Nephron progenitor cell (in vitro differentiated cells): Measurements from ENCODE around the gene IFNA8.

Experiments
- DNase-seq: peaks from one replicate; pipeline ENCODE4 v3.0.0; 2021
- H3K27ac Mint-ChIP-seq: 2 replicates; pipeline ENCODE4 v1.8.0; 2021; ENCODE audit warnings: mild to moderate bottlenecking, moderate library complexity, mixed read lengths
- H3K27me3 Mint-ChIP-seq: 2 replicates; pipeline ENCODE4 v1.8.0; 2021; ENCODE audit warnings: mild to moderate bottlenecking, low read depth, mixed read lengths; ENCODE audit not compliant: poor library complexity
- H3K36me3 Mint-ChIP-seq: 2 replicates; pipeline ENCODE4 v1.8.0; 2021; ENCODE audit warnings: low read depth, mixed read lengths
- H3K4me1 Mint-ChIP-seq: 2 replicates; pipeline ENCODE4 v1.8.0; 2021; ENCODE audit warnings: mixed read lengths
- H3K4me3 Mint-ChIP-seq: 2 replicates; pipeline ENCODE4 v1.8.0; 2021; ENCODE audit warnings: mild to moderate bottlenecking, moderate library complexity, mixed read lengths
- H3K9me3 Mint-ChIP-seq: 2 replicates; pipeline ENCODE4 v1.8.0; 2021; ENCODE audit warnings: mild to moderate bottlenecking, moderate library complexity, mixed read lengths
- TF ChIP-seq, protein P1 (sequence below): fragments of 200-600 bp; sonication (generic); IDR thresholded peaks from 2 replicates; pipeline ENCODE4 v1.5.0; 2021; ENCODE audit warnings: antibody characterized with exemption

IFNA8 gene

DNA sequence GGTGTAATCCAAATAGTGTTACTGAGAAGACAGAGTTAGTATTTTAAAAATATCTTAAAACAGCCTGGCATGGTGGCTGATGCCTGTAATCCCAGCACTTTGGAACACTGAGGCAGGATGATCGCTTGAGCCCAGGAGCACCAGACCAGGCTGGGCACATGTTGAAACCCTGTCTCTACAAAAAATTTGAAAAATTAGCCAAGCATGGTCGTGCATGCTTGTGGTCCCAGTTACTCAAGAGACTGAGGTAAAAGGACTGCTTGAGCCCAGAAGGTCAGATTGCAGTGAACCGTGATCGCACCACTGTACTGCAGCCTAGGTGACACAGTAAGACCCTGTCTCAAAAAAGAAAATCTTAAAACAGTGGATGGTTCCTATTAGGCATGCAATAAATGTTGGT is 43.8 kb downstream of the IFNA8 start:
- no peak overlapping the region for H3K4me3 Mint-ChIP-seq
- peaks cover 15% of the 10 kb centered on the region for H3K27me3 Mint-ChIP-seq
- H3K4me1 Mint-ChIP-seq = peaks cover 46% of the 10 kb centered on the region
- H3K27ac Mint-ChIP-seq = no peak overlapping the region
- TF ChIP-seq, protein P1, sequence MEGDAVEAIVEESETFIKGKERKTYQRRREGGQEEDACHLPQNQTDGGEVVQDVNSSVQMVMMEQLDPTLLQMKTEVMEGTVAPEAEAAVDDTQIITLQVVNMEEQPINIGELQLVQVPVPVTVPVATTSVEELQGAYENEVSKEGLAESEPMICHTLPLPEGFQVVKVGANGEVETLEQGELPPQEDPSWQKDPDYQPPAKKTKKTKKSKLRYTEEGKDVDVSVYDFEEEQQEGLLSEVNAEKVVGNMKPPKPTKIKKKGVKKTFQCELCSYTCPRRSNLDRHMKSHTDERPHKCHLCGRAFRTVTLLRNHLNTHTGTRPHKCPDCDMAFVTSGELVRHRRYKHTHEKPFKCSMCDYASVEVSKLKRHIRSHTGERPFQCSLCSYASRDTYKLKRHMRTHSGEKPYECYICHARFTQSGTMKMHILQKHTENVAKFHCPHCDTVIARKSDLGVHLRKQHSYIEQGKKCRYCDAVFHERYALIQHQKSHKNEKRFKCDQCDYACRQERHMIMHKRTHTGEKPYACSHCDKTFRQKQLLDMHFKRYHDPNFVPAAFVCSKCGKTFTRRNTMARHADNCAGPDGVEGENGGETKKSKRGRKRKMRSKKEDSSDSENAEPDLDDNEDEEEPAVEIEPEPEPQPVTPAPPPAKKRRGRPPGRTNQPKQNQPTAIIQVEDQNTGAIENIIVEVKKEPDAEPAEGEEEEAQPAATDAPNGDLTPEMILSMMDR = no peak
- DNase-seq = no peak
- H3K9me3 Mint-ChIP-seq = peaks cover 6% of the 10 kb centered on the region
- H3K36me3 Mint-ChIP-seq = no peaks in the 10 kb centered on the region

DNA sequence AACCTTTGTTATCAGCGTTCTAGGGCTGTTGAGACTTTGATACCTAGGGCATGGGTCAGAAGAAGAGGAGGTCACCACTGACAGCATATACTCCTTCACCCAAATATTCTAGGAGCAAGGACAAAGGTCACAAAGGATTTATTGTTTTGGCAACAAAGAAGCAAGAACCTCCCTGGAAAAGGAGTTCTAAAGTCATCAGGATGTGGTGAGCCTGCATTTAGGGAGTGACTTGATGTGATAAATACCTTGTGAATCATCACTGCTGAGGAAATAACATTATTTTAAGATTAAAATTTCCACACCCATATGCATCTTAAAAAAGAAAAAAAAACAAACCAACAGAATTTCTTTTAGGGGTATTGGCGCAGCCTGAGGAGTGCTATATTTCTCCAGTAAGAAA is 45.2 kb downstream of the IFNA8 start:
- H3K27ac Mint-ChIP-seq = no peak overlapping the region
- no peaks in the 10 kb centered on the region for H3K36me3 Mint-ChIP-seq
- TF ChIP-seq, protein P1 = no peak
- H3K4me1 Mint-ChIP-seq = peaks cover 39% of the 10 kb centered on the region
- peaks cover 16% of the 10 kb centered on the region for H3K27me3 Mint-ChIP-seq
- H3K4me3 Mint-ChIP-seq = no peak overlapping the region
- H3K9me3 Mint-ChIP-seq = peaks cover 17% of the 10 kb centered on the region
- DNase-seq = no peak

DNA sequence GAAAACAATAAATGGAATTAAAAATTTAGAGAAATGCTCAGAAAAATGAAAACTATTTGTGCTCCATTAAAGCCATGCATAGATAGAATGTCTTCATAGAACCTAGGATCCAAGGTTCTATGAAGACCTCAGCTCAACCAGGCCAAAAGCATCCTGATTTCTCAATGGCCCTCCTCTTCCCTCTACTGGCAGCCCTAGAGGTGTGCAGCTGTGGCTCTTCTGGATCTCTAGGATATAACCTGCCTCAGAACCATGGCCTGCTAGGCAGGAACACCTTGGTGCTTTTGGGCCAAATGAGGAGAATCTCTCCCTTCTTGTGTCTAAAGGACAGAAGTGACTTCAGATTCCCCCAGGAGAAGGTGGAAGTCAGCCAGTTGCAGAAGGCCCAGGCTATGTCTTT is 46.4 kb downstream of the IFNA8 start:
- no peak for DNase-seq
- Mint-ChIP-seq H3K36me3 (no peaks in the 10 kb centered on the region), H3K27ac (no peak overlapping the region), H3K9me3 (peaks cover 17% of the 10 kb centered on the region), H3K4me1 (peaks cover 39% of the 10 kb centered on the region), H3K4me3 (no peak overlapping the region), H3K27me3 (peaks cover 14% of the 10 kb centered on the region)
- TF ChIP-seq, protein P1 = peak; percentile 64
